HL-60 (cell line): ENCODE measurements around the gene CMIP.

Source experiments
- DNase-seq, 2 experiments: peaks; one replicate each; pipeline ENCODE4 v3.0.0-alpha.2; 2010 to 2020; ENCODE audit warnings: low read depth in 1 of 2, low spot score in 1 of 2
- H3K27ac ChIP-seq: fragments of 250-450 bp; sonication (Bioruptor Pico); replicated peaks from 2 replicates; pipeline ENCODE4 v1.5.1; 2020; ENCODE audit warnings: mild to moderate bottlenecking, moderate library complexity
- H3K27me3 ChIP-seq: fragments of 250-450 bp; sonication (Bioruptor Pico); 2 replicates; pipeline ENCODE4 v1.5.1; 2021; ENCODE audit warnings: mild to moderate bottlenecking, moderate library complexity; ENCODE audit not compliant: insufficient read depth, poor library complexity, severe bottlenecking
- H3K4me3 ChIP-seq: replicated peaks from 2 replicates; pipeline ENCODE4 v1.5.1; 2011; ENCODE audit warnings: mild to moderate bottlenecking, control low read depth, low read length; ENCODE audit not compliant: insufficient read depth
- CTCF ChIP-seq: IDR thresholded peaks from one replicate; pipeline ENCODE4 v1.5.1; 2011; ENCODE audit warnings: low read length, control low read depth, inconsistent platforms; ENCODE audit not compliant: insufficient read depth
- GABPA ChIP-seq: IDR thresholded peaks from 2 replicates; pipeline ENCODE4 v1.6.1; 2012; ENCODE audit warnings: low read depth
- POLR2AphosphoS5 ChIP-seq: IDR thresholded peaks from 2 replicates; pipeline ENCODE4 v1.6.1; 2012; ENCODE audit warnings: low read depth
- REST ChIP-seq: IDR thresholded peaks from 2 replicates; pipeline ENCODE4 v1.6.1; 2012; ENCODE audit warnings: low read depth; ENCODE audit not compliant: insufficient replicate concordance
- SPI1 ChIP-seq: IDR thresholded peaks from 2 replicates; pipeline ENCODE4 v1.6.1; 2012; ENCODE audit warnings: low read depth, mild to moderate bottlenecking, borderline replicate concordance

CMIP gene

GRCh38 chr16:81449899-81450608 lies 5.4 kb downstream of the CMIP start:
- H3K4me3 ChIP-seq, result no peak overlapping the region
- no peaks in the 10 kb centered on the region for H3K27me3 ChIP-seq
- no peak for TF ChIP-seq CTCF
- no peak for DNase-seq
- H3K27ac ChIP-seq, result no peak overlapping the region

GRCh38 chr16:81450783-81451491 lies 6.3 kb downstream of the CMIP start:
- Histone ChIP-seq H3K27ac (peak overlapping the region; percentile 65), H3K27me3 (no peaks in the 10 kb centered on the region), H3K4me3 (no peak overlapping the region)
- DNase-seq, result no peak
- TF ChIP-seq CTCF, result no peak
- no peak for TF ChIP-seq POLR2AphosphoS5
- TF ChIP-seq GABPA, result no peak
- TF ChIP-seq REST, result no peak
- TF ChIP-seq SPI1, result no peak

GRCh38 chr16:81451753-81452680 lies 7.4 kb downstream of the CMIP start:
- peak in 1 of 2 experiments; percentile 77 for DNase-seq
- Histone ChIP-seq H3K27me3 (no peaks in the 10 kb centered on the region), H3K4me3 (no peak overlapping the region), H3K27ac (peak overlapping the region; percentile 65)
- no peak for TF ChIP-seq POLR2AphosphoS5
- no peak for TF ChIP-seq GABPA
- TF ChIP-seq REST, result no peak
- TF ChIP-seq CTCF, result no peak
- TF ChIP-seq SPI1, result peak; percentile 84
